HG02678 (cell line): ENCODE measurements around the gene FGR.

ENCODE experiments used
- ATAC-seq: cut with Tn5 transposase; IDR thresholded peaks from one replicate; pipeline ENCODE4 v1.9.1; 2021; ENCODE audit warnings: mild to moderate bottlenecking, moderate library complexity; ENCODE audit not compliant: unreplicated experiment

The FGR gene

GRCh38 chr1:27602462-27603308, 32.3 kb downstream of the FGR start:
- ATAC-seq = no peak

DNA sequence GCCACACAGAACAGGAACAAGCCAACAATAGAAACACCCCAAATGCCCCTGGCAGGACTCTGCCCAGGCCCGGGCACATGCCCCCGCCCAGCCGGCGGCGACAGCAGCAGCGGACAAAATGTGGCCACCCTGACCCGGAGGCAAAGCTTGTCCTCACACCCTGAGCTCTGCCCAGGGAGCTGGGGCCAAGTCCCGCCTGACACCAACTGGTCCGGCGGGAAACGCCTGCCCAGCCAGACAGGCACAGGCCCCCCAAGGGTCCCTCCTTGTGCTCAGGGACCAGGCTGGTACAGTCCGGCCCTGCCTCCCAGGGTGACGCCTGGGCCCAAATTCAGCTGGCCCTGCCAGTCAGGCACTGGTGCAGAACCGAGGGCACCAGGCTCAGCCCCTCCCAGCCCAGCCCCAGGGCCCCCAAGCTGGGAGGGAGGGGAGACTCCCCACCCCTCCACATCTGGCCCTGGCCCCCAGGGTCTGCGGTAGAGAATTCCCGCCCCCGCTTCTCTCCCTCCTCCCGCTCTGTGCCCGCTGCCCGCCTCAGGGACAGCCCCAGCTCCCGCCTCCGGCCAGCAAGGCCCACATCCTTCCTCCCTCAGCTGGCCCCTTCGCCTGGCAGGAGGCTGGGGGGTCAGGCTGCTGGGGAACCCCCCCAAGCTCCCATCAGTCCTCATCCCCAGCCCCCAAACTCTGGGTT, 33.1 kb downstream of the FGR start:
- ATAC-seq = no peak

- no peak for ATAC-seq
These were observed 33.6 kb downstream of the FGR start for GRCh38 chr1:27601321-27601770.

DNA sequence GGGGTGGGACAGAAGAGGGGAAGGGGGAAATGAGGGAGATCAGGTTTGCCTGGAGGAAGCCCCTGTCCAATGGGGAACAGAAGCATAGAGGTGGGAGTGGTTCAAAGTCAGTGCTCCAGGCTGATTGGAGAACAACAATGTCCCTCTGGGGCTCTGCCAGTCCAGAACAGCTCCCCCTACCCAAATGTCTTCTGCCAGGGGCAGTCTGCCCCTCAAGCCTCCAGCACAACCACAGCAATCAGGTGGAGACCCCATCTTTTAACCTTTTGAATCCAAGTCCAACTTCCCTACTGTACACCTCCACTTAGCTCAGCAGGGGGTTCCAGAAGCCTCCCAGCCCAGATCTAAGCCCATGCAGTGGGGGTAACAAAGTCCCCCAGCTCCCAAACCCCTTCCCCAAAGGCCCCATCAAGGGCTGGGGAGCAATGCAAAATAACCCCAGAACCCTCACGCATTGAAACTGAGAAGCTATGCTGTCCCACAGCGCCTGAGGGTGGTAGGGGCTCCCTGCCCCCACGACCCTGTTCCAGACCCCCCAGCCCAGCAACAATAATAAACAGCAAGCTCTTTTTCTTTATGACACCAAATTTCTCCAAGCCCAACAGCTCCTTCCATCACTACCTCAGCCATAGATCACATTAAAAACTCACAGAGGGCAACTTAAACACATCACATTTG, 34.3 kb downstream of the FGR start:
- ATAC-seq = no peak

DNA sequence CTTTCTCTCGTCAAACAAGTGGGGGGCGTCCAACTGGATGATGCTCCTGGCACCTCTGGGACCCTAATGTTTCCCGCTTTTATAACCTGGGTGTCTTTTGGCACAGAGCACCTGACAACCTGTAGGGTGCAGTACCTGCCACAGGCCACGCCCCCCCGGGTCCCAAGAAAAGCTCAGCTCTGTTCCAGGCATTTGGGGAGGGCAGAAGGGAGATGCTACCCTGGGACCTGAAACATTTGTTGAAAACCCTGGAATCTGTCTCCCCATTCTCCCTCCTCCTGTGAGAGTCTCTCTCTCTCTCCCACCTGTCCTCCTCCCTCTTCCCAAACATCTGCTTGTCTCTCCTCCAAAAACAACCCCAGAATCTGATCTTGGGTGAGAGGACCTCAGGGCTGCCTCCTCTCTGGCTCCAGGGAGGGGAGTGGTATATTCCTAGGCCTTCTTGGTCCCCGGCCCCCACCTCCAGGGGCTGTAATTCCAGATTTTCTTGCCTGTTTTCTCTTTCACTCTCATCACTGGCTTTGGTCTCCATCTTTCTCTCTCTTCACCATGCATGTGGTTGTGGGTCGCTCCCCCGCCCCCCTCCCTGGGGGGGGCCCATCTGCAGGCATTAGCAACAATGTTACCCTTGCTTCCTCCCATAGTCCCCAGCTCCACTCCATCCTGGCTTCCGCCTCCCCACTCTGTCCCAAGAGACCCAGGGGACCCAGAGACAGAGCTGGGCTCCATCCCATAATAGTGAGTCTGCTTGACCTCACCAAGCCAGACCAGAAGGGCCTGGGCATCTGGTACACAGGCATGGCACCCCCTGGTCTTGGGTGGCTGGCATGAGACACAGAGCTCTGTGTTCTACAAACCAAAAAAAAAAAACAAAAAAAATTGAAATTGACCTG, 35.1 kb downstream of the FGR start:
- ATAC-seq = no peak

DNA sequence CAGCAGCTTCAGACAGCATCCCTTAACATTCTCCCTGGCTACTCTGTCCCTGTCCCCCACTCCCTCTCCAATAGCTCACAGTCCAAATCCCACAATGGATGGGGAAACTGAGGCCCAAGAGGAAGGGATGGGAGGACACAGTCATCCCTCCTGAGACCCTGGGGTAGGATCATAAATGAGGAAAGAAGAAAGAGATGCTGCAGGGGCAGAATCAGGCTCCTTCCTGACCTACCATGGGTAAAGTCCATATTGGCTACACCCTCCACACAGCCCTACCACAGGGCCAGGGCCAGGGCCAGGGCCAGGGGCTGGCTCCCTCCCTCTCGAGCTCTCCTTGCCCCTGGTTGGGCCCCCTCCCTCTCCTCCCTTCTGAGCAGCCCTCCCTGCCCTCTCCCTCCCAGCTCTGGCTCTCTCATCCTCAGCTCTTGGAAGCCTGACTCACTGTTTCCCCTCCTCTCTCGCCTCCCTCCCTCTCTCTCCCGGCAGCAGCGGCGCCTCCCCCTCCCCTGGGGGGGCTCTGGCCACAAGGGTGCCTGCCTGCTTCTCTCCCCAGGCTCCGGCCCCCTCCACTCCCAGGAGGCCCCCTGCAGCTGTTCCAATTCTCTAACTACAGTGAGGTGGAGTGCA, 36.0 kb downstream of the FGR start:
- ATAC-seq = no peak

GRCh38 chr1:27598295-27598687, 36.7 kb downstream of the FGR start:
- ATAC-seq = no peak

- ATAC-seq = no peak
These were observed 37.3 kb downstream of the FGR start for GRCh38 chr1:27597516-27598294.

- no peak for ATAC-seq
These were observed 38.0 kb downstream of the FGR start for GRCh38 chr1:27596986-27597385.

DNA sequence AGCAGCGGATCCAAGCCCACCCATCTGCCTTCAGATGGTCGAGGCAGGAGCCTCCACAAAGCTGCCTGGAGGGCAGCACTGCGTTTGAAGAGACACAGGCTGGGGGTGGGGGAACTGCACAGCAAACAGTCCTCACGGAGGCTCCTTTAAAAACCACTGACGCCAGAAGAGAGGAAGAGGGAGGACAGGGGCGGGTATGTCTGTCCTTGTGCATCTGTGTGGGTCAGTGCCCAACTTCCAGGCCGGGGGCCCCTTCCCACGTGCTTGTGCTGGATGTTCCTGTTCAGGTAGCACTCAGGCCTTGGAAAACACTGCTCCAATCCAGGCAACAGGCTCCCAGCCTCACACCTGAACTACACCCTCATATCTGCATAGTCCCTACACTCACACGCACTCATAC, 38.7 kb downstream of the FGR start:
- ATAC-seq = no peak

DNA sequence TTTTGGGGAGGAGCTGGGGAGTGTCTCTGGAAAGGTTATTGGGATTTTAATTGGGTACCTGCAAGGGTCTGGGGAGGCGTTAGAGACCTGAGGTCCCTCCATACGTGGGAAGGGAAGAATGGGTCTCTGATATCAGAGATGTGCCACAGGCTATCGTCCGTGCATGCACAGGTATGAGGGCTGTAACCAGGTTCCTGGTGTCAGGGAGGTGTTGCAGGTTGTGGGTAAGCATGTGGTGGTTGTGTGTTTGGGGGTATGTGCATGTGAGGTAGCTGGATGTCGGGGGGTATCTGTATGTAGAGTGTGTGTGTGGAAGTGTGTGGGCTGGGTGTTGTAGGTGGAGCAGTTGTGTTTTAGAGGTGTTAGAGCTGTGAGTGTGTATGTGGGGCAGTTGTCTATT, 39.4 kb downstream of the FGR start:
- no peak for ATAC-seq

DNA sequence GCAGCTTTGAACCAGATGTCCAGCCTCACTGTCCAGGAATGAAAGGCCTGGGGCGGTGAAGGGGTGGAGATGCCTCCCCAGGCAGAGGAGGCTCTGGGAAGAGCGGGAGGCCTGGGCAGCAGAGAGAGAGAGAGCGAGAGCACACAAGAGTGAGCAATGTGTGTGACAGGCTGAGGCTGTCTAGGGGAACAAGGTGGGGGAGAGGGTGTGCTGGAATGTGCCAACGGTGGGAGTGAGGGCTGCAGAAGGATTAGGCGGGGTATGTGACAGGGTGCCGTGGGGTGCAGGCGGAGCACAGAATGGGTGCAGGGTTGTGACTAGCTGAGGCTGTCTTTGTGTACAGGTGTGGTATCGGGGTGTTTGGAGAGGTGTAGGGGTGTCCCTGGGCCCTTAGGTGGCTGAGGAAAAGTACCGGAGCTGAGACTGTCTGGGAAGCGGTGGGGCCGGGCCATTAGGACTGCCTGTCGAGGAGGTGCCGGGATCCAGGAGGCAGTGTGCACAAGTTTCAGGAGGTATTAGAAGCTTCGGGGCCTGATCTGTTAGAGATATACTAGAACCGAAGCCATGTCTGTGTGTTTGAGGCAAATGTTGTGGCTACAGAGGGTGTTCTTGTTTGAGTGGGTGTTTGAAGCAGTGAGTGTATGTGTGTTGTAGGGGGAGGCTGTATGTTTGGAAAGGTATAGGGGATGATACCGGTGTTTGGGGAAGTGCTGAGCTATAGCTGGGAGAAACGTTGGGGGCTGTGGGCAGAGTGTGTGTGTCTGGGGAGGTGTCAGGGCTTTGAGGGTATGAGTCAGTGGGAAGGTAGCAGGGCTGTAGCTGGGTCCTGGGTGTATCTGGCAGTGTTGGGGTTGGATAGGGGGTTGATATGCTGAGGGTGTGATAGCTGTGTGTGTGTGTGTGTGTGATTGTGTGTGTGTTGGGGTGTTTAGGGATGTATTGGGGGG, 40.1 kb downstream of the FGR start:
- no peak for ATAC-seq

GRCh38 chr1:27593678-27594563, 41.1 kb downstream of the FGR start:
- no peak for ATAC-seq

GRCh38 chr1:27592931-27593677, 41.9 kb downstream of the FGR start:
- ATAC-seq = no peak

DNA sequence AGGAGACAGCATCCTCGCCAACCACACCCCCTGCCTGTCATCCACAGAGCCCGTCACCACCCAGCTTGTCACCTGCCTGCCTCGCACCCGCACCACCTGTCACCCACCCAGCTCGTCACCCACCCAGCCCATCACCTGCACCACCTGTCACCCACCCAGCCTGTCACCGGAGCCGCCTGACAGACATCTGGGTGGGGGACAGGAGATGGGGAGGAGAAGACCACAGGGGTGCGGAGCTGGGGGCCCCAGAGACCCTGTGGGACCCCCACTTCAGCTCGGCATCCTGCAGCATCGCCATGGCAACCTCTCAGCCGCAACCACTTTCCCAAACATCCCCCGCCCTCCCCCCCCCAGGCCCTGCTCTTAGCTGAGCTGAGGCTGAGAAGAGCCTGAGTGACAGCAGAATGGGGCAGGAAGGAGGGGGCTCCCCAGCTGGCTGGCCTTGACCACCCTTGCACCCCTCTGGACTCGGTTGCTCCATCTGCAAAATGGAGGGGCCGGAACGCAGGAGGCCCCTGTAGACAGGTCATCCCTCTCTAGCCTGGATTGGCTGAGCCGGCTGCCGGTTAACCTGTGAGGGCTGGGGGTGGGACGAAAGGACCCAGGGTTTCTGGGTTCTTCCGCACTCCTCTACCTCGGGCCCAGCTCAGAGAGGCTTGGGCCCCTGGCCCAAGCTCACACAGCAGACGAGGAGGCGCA, 42.6 kb downstream of the FGR start:
- no peak for ATAC-seq

DNA sequence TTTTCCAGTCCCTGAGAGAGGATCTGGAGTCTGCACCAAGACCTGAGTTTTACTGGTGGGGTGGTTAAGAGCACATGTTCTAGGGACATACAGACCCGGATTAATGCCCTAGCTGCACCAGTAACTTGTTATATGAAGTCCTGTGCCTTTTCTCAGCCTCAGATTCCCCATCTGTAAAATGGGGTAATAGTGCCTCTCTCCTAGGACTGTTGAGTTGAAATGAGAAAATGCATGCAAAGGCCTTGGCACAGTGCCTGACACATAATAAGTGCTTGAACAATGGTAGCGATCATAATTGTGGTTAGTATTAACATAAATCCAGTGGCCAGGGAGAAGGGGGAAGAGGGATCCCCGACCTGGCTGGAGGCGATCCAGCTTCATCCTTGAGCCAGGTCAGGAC, 43.4 kb downstream of the FGR start:
- ATAC-seq = no peak
